Endothelial cell of umbilical vein (primary cell): ENCODE results near the gene IGFBP7. TPM values are rescaled to one million over a fixed set of nuclear protein-coding genes. Genes with fewer than 3 reads are reported as not detected.

ENCODE experiments used
- BruUV-seq: library from RNA; stranded (reverse); fragments of 400-500 nt; replicated peaks from 2 replicates; lab custom pipeline; 2021; lab: Mats Ljungman, UMichigan
- CTCF ChIA-PET: fragments of 300-600, 350-600 bp; sonication (Branson Sonifier 250); formaldehyde crosslinking; loops from one replicate; lab custom pipeline; 2021; ENCODE audit warnings: antibody characterized with exemption, inconsistent platforms; lab: Charles Lee
- POLR2A ChIA-PET: fragments of 300-600, 350-600 bp; sonication (Branson Sonifier 250); formaldehyde crosslinking; loops from one replicate; lab custom pipeline; 2021; ENCODE audit warnings: antibody characterized with exemption, inconsistent platforms; lab: Charles Lee
- DNase-seq: peaks from one replicate; pipeline ENCODE4 v3.0.0-alpha.2; 2011; ENCODE audit warnings: low read depth, low spot score
- FAIRE-seq: peaks from 2 replicates; lab custom pipeline; 2011; peaks lifted over from hg19 to GRCh38; lab: Jason Lieb, UNC
- H2AFZ ChIP-seq: 2 replicates; pipeline ENCODE4 v1.6.0; 2012; ENCODE audit warnings: low read depth, low read length, control low read depth, inconsistent platforms
- H3K27ac ChIP-seq: 2 replicates; pipeline ENCODE4 v1.5.1; 2011; ENCODE audit warnings: low read depth, mild to moderate bottlenecking, control low read depth, low read length, moderate library complexity; ENCODE audit not compliant: insufficient read depth
- H3K27me3 ChIP-seq, 2 experiments: 2 replicates each; pipeline versions ENCODE4 v1.6.0 to v1.6.1; 2011; ENCODE audit warnings: low read length in 2 of 2, mixed read lengths in 1 of 2; ENCODE audit not compliant: control insufficient read depth in 2 of 2, insufficient read depth in 2 of 2
- H3K36me3 ChIP-seq, 2 experiments: 2 replicates in 1 of 2; 3 replicates in 1 of 2; pipeline ENCODE4 v1.5.1; 2011; ENCODE audit warnings: low read length in 2 of 2, mild to moderate bottlenecking in 1 of 2, moderate library complexity in 1 of 2; ENCODE audit not compliant: control insufficient read depth in 2 of 2, insufficient read depth in 2 of 2; ENCODE audit errors: extremely low read depth in 1 of 2
- H3K4me1 ChIP-seq: 3 replicates; pipeline ENCODE4 v1.5.1; 2011; ENCODE audit warnings: mild to moderate bottlenecking, low read length; ENCODE audit not compliant: control insufficient read depth, insufficient read depth; ENCODE audit errors: extremely low read depth
- H3K4me2 ChIP-seq: 2 replicates; pipeline ENCODE4 v1.6.1; 2011; ENCODE audit warnings: low read length, control low read depth, mixed read lengths; ENCODE audit not compliant: insufficient read depth
- H3K4me3 ChIP-seq, 3 experiments: fragments of 200-600 bp in 1 of 3; sonication (generic), shearing (Covaris generic) in 1 of 3; replicated peaks in 1 of 3; 2 replicates each; pipeline ENCODE4 v1.5.1; 2011 to 2016; ENCODE audit warnings: control low read depth in 3 of 3, low read length in 3 of 3, mild to moderate bottlenecking in 2 of 3, inconsistent platforms in 1 of 3, low read depth in 1 of 3, moderate library complexity in 1 of 3; ENCODE audit not compliant: insufficient read depth in 1 of 3
- H3K79me2 ChIP-seq: 2 replicates; pipeline ENCODE4 v1.6.0; 2012; ENCODE audit warnings: low read length, inconsistent platforms; ENCODE audit not compliant: control insufficient read depth, insufficient read depth
- H3K9ac ChIP-seq: replicated peaks from 2 replicates; pipeline ENCODE3; 2011; ENCODE audit warnings: low read length, control low read depth; ENCODE audit not compliant: insufficient read depth; ENCODE audit errors: extremely low read depth
- H3K9me1 ChIP-seq: replicated peaks from 3 replicates; pipeline ENCODE4 v1.6.0; 2011; ENCODE audit warnings: mild to moderate bottlenecking, low read length; ENCODE audit not compliant: control insufficient read depth, insufficient read depth; ENCODE audit errors: extremely low read depth
- H3K9me3 ChIP-seq: replicated peaks from 2 replicates; pipeline ENCODE4 v1.5.1; 2012; ENCODE audit warnings: low read length, inconsistent platforms; ENCODE audit not compliant: control insufficient read depth, insufficient read depth
- H4K20me1 ChIP-seq: replicated peaks from 2 replicates; pipeline ENCODE3; 2011; ENCODE audit warnings: mild to moderate bottlenecking, low read length; ENCODE audit not compliant: control insufficient read depth, insufficient read depth; ENCODE audit errors: extremely low read depth
- CTCF ChIP-seq, 2 donors: IDR thresholded peaks; 1 replicate in 1 of 2; 2 replicates in 1 of 2; pipeline ENCODE4 v1.5.1; 2011; ENCODE audit warnings: low read length in 2 of 2, mild to moderate bottlenecking in 2 of 2, moderate library complexity in 2 of 2, control low read depth in 1 of 2, inconsistent platforms in 1 of 2, low read depth in 1 of 2; ENCODE audit not compliant: insufficient read depth in 1 of 2; ENCODE audit errors: extremely low read depth in 1 of 2
- EZH2 ChIP-seq: IDR thresholded peaks from 2 replicates; pipeline ENCODE4 v1.6.1; 2012; ENCODE audit warnings: borderline replicate concordance, low read depth, mild to moderate bottlenecking, moderate library complexity, low read length, inconsistent platforms; ENCODE audit not compliant: severe bottlenecking
- FOS ChIP-seq: IDR thresholded peaks from 2 replicates; pipeline ENCODE4 v1.6.1; 2011; ENCODE audit warnings: mild to moderate bottlenecking, low read length, moderate library complexity, borderline replicate concordance; ENCODE audit not compliant: insufficient read depth
- GATA2 ChIP-seq: IDR thresholded peaks from 2 replicates; pipeline ENCODE4 v1.7.0; 2011; ENCODE audit warnings: low read depth, mild to moderate bottlenecking, moderate library complexity, mixed read lengths, low read length; ENCODE audit not compliant: insufficient read length, insufficient read depth
- JUN ChIP-seq: IDR thresholded peaks from 2 replicates; pipeline ENCODE4 v1.6.1; 2011; ENCODE audit warnings: borderline replicate concordance, low read depth; ENCODE audit not compliant: insufficient read length, insufficient read depth
- MAX ChIP-seq: IDR thresholded peaks from 2 replicates; pipeline ENCODE4 v1.6.1; 2011; ENCODE audit not compliant: insufficient read depth, insufficient read length
- MYC ChIP-seq: IDR thresholded peaks from one replicate; pipeline ENCODE4 v1.6.1; 2011; ENCODE audit warnings: mild to moderate bottlenecking, low read depth, low read length
- POLR2A ChIP-seq: IDR thresholded peaks from 2 replicates; pipeline ENCODE4 v1.6.1; 2012; ENCODE audit warnings: low read depth, mild to moderate bottlenecking, control low read depth, low read length
- POLR2AphosphoS5 ChIP-seq: IDR thresholded peaks from 2 replicates; pipeline ENCODE4 v1.6.1; 2012; ENCODE audit warnings: low read depth, mild to moderate bottlenecking, control low read depth, low read length, moderate library complexity; ENCODE audit not compliant: insufficient read depth
- dilution Hi-C: fragments of 300-500 bp; cut with MboI; formaldehyde crosslinking; loops from one replicate; pipeline ENCODE4 v1.15.0; 2019; ENCODE audit warnings: low sequenced_read_pairs; ENCODE audit not compliant: extremely low pct_ligation_motif_present
- intact Hi-C: fragments of 100-400 bp; cut with micrococcal nuclease; formaldehyde crosslinking; loops from one replicate; pipeline ENCODE4 v1.10.0; 2022
- polyA plus RNA-seq, 4 experiments: library from polyadenylated mRNA; depleted of rRNA in 3 of 4; stranded (reverse) in 3 of 4; unstranded in 1 of 4; fragments of >200 nt; gene quantifications; 2 replicates each; pipeline versions ENCODE4 v1.2.1 to v1.2.3, GENCODE V29; 2011 to 2012; ENCODE audit warnings: missing spikeins in 1 of 4
- total RNA-seq: library from RNA; stranded (reverse); gene quantifications from 2 replicates; pipeline ENCODE4 v1.2.3, GENCODE V29; 2021

IGFBP7 gene
- total and polyA plus RNA-seq, 2 donors (not counting 3 experiments of a cell fraction or from before 2014, with no cell fraction given), result 526 to 770 TPM

GRCh38 chr4:57131849-57132742 is 21.9 kb upstream of the IGFBP7 start:
- no peaks in the 10 kb centered on the region for H4K20me1 ChIP-seq
- H3K4me2 ChIP-seq, result no peak overlapping the region
- no peak for TF ChIP-seq FOS
- TF ChIP-seq MYC, result no peak
- TF ChIP-seq JUN, result no peak
- TF ChIP-seq POLR2AphosphoS5, result no peak
- no peak for TF ChIP-seq EZH2
- no TSS peak for BruUV-seq
- no peaks in the 10 kb centered on the region for H3K9me1 ChIP-seq
- FAIRE-seq, result peak; percentile 65
- no peaks in the 10 kb centered on the region for H3K36me3 ChIP-seq
- ChIA-PET CTCF (interaction anchor here (1.0 to 1.6 kb wide), 5 partner anchors 10 to 32 kb away, joined by 3 to 7 read pairs (median 4); no protein-coding TSS in a partner anchor), POLR2A (interaction anchor here (1.5 kb wide), 1 partner anchor 21 kb away, joined by 5 read pairs; the partner anchor contains the start of gene IGFBP7)
- H3K79me2 ChIP-seq, result no peaks in the 10 kb centered on the region
- no peak overlapping the region for H3K4me3 ChIP-seq
- no peak overlapping the region for H3K27ac ChIP-seq
- dilution Hi-C loops (no loop called here), intact Hi-C loops (no loop called here)
- peaks cover 14% of the 10 kb centered on the region for H3K4me1 ChIP-seq
- no peak overlapping the region for H3K9ac ChIP-seq
- H2AFZ ChIP-seq, result no peak overlapping the region
- peak; percentile 90 for DNase-seq
- no peaks in the 10 kb centered on the region for H3K9me3 ChIP-seq
- H3K27me3 ChIP-seq, result no peaks in the 10 kb centered on the region

- H3K36me3 ChIP-seq, result no peaks in the 10 kb centered on the region
- TF ChIP-seq EZH2 (no peak), JUN (no peak), CTCF (IDR thresholded peaks at IDR 0.05; ENCODE audit: extremely low read depth in 1 of 2, insufficient read depth in 1 of 2, low read depth in 1 of 2, low read length in 2 of 2) (no peak), GATA2 (no peak), FOS (no peak), POLR2AphosphoS5 (no peak), POLR2A (no peak), MAX (no peak), MYC (no peak)
- H3K27me3 ChIP-seq, result no peaks in the 10 kb centered on the region
- H2AFZ ChIP-seq, result no peak overlapping the region
- no peak overlapping the region for H3K9ac ChIP-seq
- no peak overlapping the region for H3K4me3 ChIP-seq
- POLR2A ChIA-PET, result interaction anchor here (0.6 kb wide), 1 partner anchor 9 kb away, joined by 4 read pairs; no protein-coding TSS in a partner anchor
- no peaks in the 10 kb centered on the region for H3K9me1 ChIP-seq
- H3K79me2 ChIP-seq, result no peaks in the 10 kb centered on the region
- dilution Hi-C loops (no loop called here), intact Hi-C loops (no loop called here)
- DNase-seq, result no peak
- peaks cover 12% of the 10 kb centered on the region for H3K4me1 ChIP-seq
- no peak overlapping the region for H3K4me2 ChIP-seq
- H3K9me3 ChIP-seq, result no peaks in the 10 kb centered on the region
- H3K27ac ChIP-seq, result no peak overlapping the region
- H4K20me1 ChIP-seq, result no peaks in the 10 kb centered on the region
- no peak for FAIRE-seq
- CTCF ChIA-PET, result interaction anchor here (1.0 kb wide), 1 partner anchor 10 kb away, joined by 5 read pairs; no protein-coding TSS in a partner anchor
- BruUV-seq, result no TSS peak
Observed at GRCh38 chr4:57129477-57129876, 19.3 kb upstream of the IGFBP7 start.
